ENCODE results near the gene OR52E6.

DNA sequence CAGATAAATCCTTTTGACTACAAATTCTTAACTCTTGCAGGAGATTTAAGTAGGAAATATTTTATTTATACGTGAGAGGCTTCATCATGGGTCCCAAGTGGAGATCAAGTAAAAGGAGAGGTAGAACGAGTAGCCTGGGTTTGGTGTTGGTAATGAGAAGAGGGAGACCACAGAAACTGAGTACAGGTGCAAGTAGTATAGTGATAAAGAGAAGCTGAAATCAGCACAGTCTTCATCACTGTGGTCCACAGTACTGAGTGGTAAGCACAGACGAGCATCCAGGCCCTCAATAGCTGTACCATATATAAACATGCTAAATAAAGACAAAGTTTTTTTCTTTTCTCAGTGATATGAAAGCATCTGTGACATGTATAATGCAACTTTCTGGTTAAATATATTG is 45.5 kb upstream of the OR52E6 start:
- TF ChIP-seq, protein P1, sequence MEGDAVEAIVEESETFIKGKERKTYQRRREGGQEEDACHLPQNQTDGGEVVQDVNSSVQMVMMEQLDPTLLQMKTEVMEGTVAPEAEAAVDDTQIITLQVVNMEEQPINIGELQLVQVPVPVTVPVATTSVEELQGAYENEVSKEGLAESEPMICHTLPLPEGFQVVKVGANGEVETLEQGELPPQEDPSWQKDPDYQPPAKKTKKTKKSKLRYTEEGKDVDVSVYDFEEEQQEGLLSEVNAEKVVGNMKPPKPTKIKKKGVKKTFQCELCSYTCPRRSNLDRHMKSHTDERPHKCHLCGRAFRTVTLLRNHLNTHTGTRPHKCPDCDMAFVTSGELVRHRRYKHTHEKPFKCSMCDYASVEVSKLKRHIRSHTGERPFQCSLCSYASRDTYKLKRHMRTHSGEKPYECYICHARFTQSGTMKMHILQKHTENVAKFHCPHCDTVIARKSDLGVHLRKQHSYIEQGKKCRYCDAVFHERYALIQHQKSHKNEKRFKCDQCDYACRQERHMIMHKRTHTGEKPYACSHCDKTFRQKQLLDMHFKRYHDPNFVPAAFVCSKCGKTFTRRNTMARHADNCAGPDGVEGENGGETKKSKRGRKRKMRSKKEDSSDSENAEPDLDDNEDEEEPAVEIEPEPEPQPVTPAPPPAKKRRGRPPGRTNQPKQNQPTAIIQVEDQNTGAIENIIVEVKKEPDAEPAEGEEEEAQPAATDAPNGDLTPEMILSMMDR (conservative IDR thresholded peaks at IDR 0.05), result no peak
- TF ChIP-seq ZFX (IDR thresholded peaks at IDR 0.05), result no peak
